GM12878 (cell line): ENCODE data around the gene CBFB. TPM values are rescaled to one million over a fixed set of nuclear protein-coding genes. Genes with fewer than 3 reads are reported as not detected.
A peak's percentile ranks its signal among the peaks of the same experiment; 100 is the strongest.

Experiments
- ATAC-seq: fragments of 200-7000 bp; cut with Tn5 transposase; 3 replicates; pipeline ENCODE4 v1.9.1; 2020; ENCODE audit warnings: mild to moderate bottlenecking, moderate library complexity
- Bru-seq: library from RNA; stranded (reverse); fragments of 400-500 nt; gene quantifications from one replicate; lab custom pipeline; 2021; lab: Mats Ljungman, UMichigan
- BruChase-seq, 2 experiments: library from RNA; stranded (reverse); fragments of 400-500 nt; gene quantifications; one replicate each; lab custom pipeline; 2021; lab: Mats Ljungman, UMichigan
- BruUV-seq: library from RNA; stranded (reverse); fragments of 400-500 nt; replicated peaks from 2 replicates; lab custom pipeline; 2021; lab: Mats Ljungman, UMichigan
- CTCF ChIA-PET: fragments of 300-600 bp; sonication (Branson Sonifier 250); formaldehyde crosslinking; extraction: SDS; loops from one replicate; lab custom pipeline; 2021; ENCODE audit warnings: inconsistent platforms; lab: Yijun Ruan, JAX
- POLR2A ChIA-PET: fragments of 350-600 bp; formaldehyde crosslinking; extraction: SDS; loops from one replicate; lab custom pipeline; 2021; ENCODE audit warnings: inconsistent platforms; lab: Charles Lee
- RAD21 ChIA-PET: fragments of 300-600 bp; sonication (Branson Sonifier 250); formaldehyde crosslinking; loops from one replicate; lab custom pipeline; 2023; ENCODE audit warnings: antibody characterized with exemption; ENCODE audit not compliant: unreplicated experiment; lab: Charles Lee
- SMC1A ChIA-PET: fragments of 300-600 bp; sonication (Branson Sonifier 250); formaldehyde crosslinking; loops from one replicate; lab custom pipeline; 2023; ENCODE audit not compliant: unreplicated experiment, uncharacterized antibody; lab: Charles Lee
- DNase-seq: peaks from one replicate; pipeline ENCODE4 v3.0.0-alpha.2; 2011; ENCODE audit warnings: low read depth, low spot score
- FAIRE-seq: peaks from 3 replicates; lab custom pipeline; 2011; peaks lifted over from hg19 to GRCh38; lab: Jason Lieb, UNC
- H2AFZ ChIP-seq: 2 replicates; pipeline ENCODE4 v1.6.0; 2011; ENCODE audit warnings: low read depth, low read length, control low read depth; ENCODE audit not compliant: control insufficient read depth
- H3K27ac ChIP-seq: 2 replicates; pipeline ENCODE4 v1.5.1; 2011; ENCODE audit warnings: control low read depth; ENCODE audit not compliant: control insufficient read depth, insufficient read depth
- H3K27me3 ChIP-seq, 2 experiments: replicated peaks in 1 of 2; 2 replicates each; pipeline versions ENCODE4 v1.6.0 to v1.6.1; 2011; ENCODE audit warnings: low read length in 1 of 2; ENCODE audit not compliant: control insufficient read depth in 2 of 2, insufficient read depth in 2 of 2
- H3K36me3 ChIP-seq, 2 experiments: 2 replicates each; pipeline ENCODE4 v1.5.1; 2011; ENCODE audit warnings: low read length in 1 of 2; ENCODE audit not compliant: control insufficient read depth in 2 of 2, insufficient read depth in 2 of 2
- H3K4me1 ChIP-seq: 2 replicates; pipeline ENCODE4 v1.6.1; 2011; ENCODE audit warnings: mild to moderate bottlenecking, low read length, moderate library complexity, mixed read lengths; ENCODE audit not compliant: control insufficient read depth, insufficient read depth
- H3K4me2 ChIP-seq: 2 replicates; pipeline ENCODE4 v1.6.0; 2011; ENCODE audit warnings: control low read depth; ENCODE audit not compliant: control insufficient read depth, insufficient read depth
- H3K4me3 ChIP-seq: fragments of 200-600 bp; sonication (generic); 2 replicates; pipeline ENCODE4 v1.5.1; 2016
- H3K79me2 ChIP-seq: 2 replicates; pipeline ENCODE4 v1.6.0; 2011; ENCODE audit warnings: low read length; ENCODE audit not compliant: control insufficient read depth, insufficient read depth
- H3K9ac ChIP-seq: 2 replicates; pipeline ENCODE4 v1.8.0; 2011; ENCODE audit warnings: low read length, control low read depth, mixed read lengths; ENCODE audit not compliant: control insufficient read depth, insufficient read depth
- H3K9me3 ChIP-seq: replicated peaks from 3 replicates; pipeline ENCODE4 v1.5.1; 2011; ENCODE audit warnings: mild to moderate bottlenecking, low read length; ENCODE audit not compliant: control insufficient read depth, insufficient read depth
- H4K20me1 ChIP-seq: 2 replicates; pipeline ENCODE4 v1.6.0; 2011; ENCODE audit not compliant: control insufficient read depth, insufficient read depth
- ATF3 ChIP-seq: IDR thresholded peaks from 2 replicates; pipeline ENCODE4 v1.6.1; 2011; ENCODE audit warnings: low read depth, mild to moderate bottlenecking, low read length, moderate library complexity, borderline replicate concordance; ENCODE audit errors: extremely low read depth
- ELK1 ChIP-seq: IDR thresholded peaks from 2 replicates; pipeline ENCODE4 v1.6.1; 2012; ENCODE audit warnings: low read depth, low read length, improper control_type of control experiment
- GATAD2B ChIP-seq: fragments of 450-650 bp; conservative IDR thresholded peaks from 2 replicates; pipeline ENCODE4 v1.6.1; 2017; ENCODE audit warnings: low read depth, mild to moderate bottlenecking, moderate library complexity
- NFIC ChIP-seq: IDR thresholded peaks from 2 replicates; pipeline ENCODE4 v1.6.1; 2012; ENCODE audit warnings: low read depth, mild to moderate bottlenecking, inconsistent platforms, low read length, moderate library complexity
- POLR2AphosphoS5 ChIP-seq: IDR thresholded peaks from 2 replicates; pipeline ENCODE4 v1.6.1; 2011; ENCODE audit warnings: mild to moderate bottlenecking, low read length, inconsistent platforms
- YY1 ChIP-seq: IDR thresholded peaks from 2 replicates; pipeline ENCODE4 v1.6.1; 2011; ENCODE audit warnings: low read depth, mild to moderate bottlenecking, low read length
- ZBTB11 ChIP-seq: fragments of 450-650 bp; formaldehyde crosslinking; IDR thresholded peaks from 2 replicates; pipeline ENCODE4 v1.5.0; 2022; ENCODE audit warnings: mild to moderate bottlenecking, missing genetic modification characterization
- ZBTB33 ChIP-seq: fragments of 450-650 bp; IDR thresholded peaks from 2 replicates; pipeline ENCODE4 v1.6.1; 2017; ENCODE audit warnings: mild to moderate bottlenecking
- WGBS: methylation state at CpG from one replicate; pipeline ENCODE4 v1.1.6; 2016; ENCODE audit warnings: low lambda C conversion rate; ENCODE audit not compliant: insufficient replicate concordance, insufficient coverage; ENCODE audit errors: missing lambda C conversion rate; 5-methylcytosine and 5-hydroxymethylcytosine counted together
- in situ Hi-C: fragments of 300-500 bp; cut with MboI; formaldehyde crosslinking; loops from 9 replicates; pipeline ENCODE4 v1.14.3; 2018; ENCODE audit warnings: mixed read lengths
- intact Hi-C: fragments of 100-400 bp; cut with micrococcal nuclease; formaldehyde crosslinking; loops from one replicate; pipeline ENCODE4 v1.14.2; 2022; ENCODE audit not compliant: unreplicated experiment
- long read RNA-seq, 2 experiments: library from polyadenylated mRNA; unstranded; transcript quantifications; one replicate each; pipeline ENCODE4 v2.0.0, GENCODE V29; 2019 to 2020
- polyA minus RNA-seq, 3 experiments: library from RNA; depleted of rRNA, polyadenylated mRNA; stranded (reverse); fragments of >200 nt; gene quantifications; 2 replicates each; pipeline ENCODE4 v1.2.3, GENCODE V29; 2011
- polyA plus RNA-seq, 11 experiments: library from polyadenylated mRNA; depleted of rRNA in 4 of 11; unstranded in 6 of 11; stranded (reverse) in 5 of 11; fragments of >200 nt; fragmentation: Nextera tagmentation in 4 of 11; fragmentation: Illumina TruSeq in 1 of 11; extraction: Ambion mirVana in 4 of 11; extraction: Trizol in 1 of 11; gene quantifications; 1 replicate in 1 of 11; 2 replicates in 10 of 11; pipeline versions ENCODE4 v1.2.1 to v1.2.3, GENCODE V29; 2011 to 2016; ENCODE audit warnings: inconsistent platforms in 2 of 11, missing spikeins in 2 of 11, low read depth in 1 of 11
- total RNA-seq, 4 experiments: library from RNA; depleted of rRNA in 3 of 4; stranded (reverse); fragments of >200 nt in 3 of 4; fragmentation: Illumina TruSeq in 1 of 4; extraction: Trizol in 1 of 4; gene quantifications; 2 replicates each; pipeline versions ENCODE4 v1.2.1 to v1.2.3, GENCODE V29; 2013 to 2021

CBFB gene
- total RNA-seq (2013; cell fraction: nucleolus; rRNA removed), result 58.4 and 64.5 TPM in 2 replicates
- 65.0 and 70.8 TPM in 2 replicates for total RNA-seq (2014; rRNA removed)
- total RNA-seq (2014; rRNA removed; fragmentation: Illumina TruSeq; extraction: Trizol), result 61.8 and 76.7 TPM in 2 replicates
- total RNA-seq (2021), result 83.4 and 83.8 TPM in 2 replicates
- 14.7 TPM for polyA plus RNA-seq (2011; ENCODE audit: low read depth)
- polyA plus RNA-seq (2011; rRNA removed), result 81.6 and 92.3 TPM in 2 replicates
- polyA plus RNA-seq (2011; cell fraction: cytosol; rRNA removed), result 26.2 and 32.0 TPM in 2 replicates
- polyA plus RNA-seq (2011; cell fraction: nucleus; rRNA removed), result 21.6 and 37.6 TPM in 2 replicates
- 30.0 and 34.5 TPM in 2 replicates for polyA plus RNA-seq (2012)
- 56.1 and 66.4 TPM in 2 replicates for polyA plus RNA-seq (2014; fragmentation: Illumina TruSeq; extraction: Trizol)
- polyA plus RNA-seq (2014; fragmentation: Nextera tagmentation; extraction: Ambion mirVana), result 10 to 100 TPM; 25.3 to 43.6 TPM
- polyA plus RNA-seq (2014; rRNA removed), result 43.0 and 52.1 TPM in 2 replicates
- polyA plus RNA-seq (2016; fragmentation: Nextera tagmentation; extraction: Ambion mirVana), result 10 to 100 TPM; 31.6 to 75.1 TPM
- 35.3 and 68.1 TPM in 2 replicates for polyA minus RNA-seq (2011; rRNA and poly(A)+ RNA removed)
- polyA minus RNA-seq (2011; cell fraction: cytosol; rRNA and poly(A)+ RNA removed), result 34.1 and 47.1 TPM in 2 replicates
- 13.9 and 25.5 TPM in 2 replicates for polyA minus RNA-seq (2011; cell fraction: nucleus; rRNA and poly(A)+ RNA removed)
- Bru-seq, nascent RNA, result percentile 86 among the genes with signal in this experiment
- BruChase-seq, experiment 1, labeled RNA remaining after a 6-hour chase, result percentile 92 among the genes with signal in this experiment
- percentile 90 among the genes with signal in this experiment for BruChase-seq, experiment 2, labeled RNA remaining after a 2-hour chase
- long read RNA-seq, experiment 1, transcript CBFB-202 (6 exons, 2,971 nt), result minor isoform, 5 of 27 reads
- long read RNA-seq, experiment 1, transcript CBFB-201 (6 exons, 3,136 nt), result major isoform, 9 of 27 reads
- long read RNA-seq, experiment 1, partial matches to known transcripts, result 0 of 27 reads
- long read RNA-seq, experiment 1, other reads (novel, unspliced or antisense), result 13 of 27 reads
- long read RNA-seq, experiment 2, transcript CBFB-201 (6 exons, 3,136 nt), result major isoform, 8 of 140 reads
- long read RNA-seq, experiment 2, transcript CBFB-202 (6 exons, 2,971 nt), result minor isoform, 7 of 140 reads
- long read RNA-seq, experiment 2, partial matches to known transcripts, result 108 of 140 reads
- long read RNA-seq, experiment 2, other reads (novel, unspliced or antisense), result 17 of 140 reads

- Histone ChIP-seq H3K9me3 (no peaks in the 10 kb centered on the region), H3K27me3 (no peaks in the 10 kb centered on the region), H3K27ac (peak within 1 kb of the TSS; percentile 99), H4K20me1 (no peaks in the 10 kb centered on the region), H3K36me3 (peaks cover 0 to 3% of the 10 kb centered on the region in 2 experiments; a peak in 1 of 4 replicates), H3K4me2 (peak within 1 kb of the TSS; percentile 94), H3K4me1 (peaks cover 13% of the 10 kb centered on the region), H2AFZ (peak within 1 kb of the TSS; percentile 97), H3K4me3 (peak within 1 kb of the TSS; percentile 72), H3K79me2 (peaks cover 50% of the 10 kb centered on the region), H3K9ac (peak within 1 kb of the TSS; percentile 99)
- no TSS peak for BruUV-seq
- FAIRE-seq, result no peak
- intact Hi-C loops (no loop called here), in situ Hi-C loops (loop anchor here (25.0 kb wide), 1 partner anchor 491 kb away; no protein-coding TSS in a partner anchor)
- POLR2A ChIA-PET, result interaction anchor here (0.6 to 2.7 kb wide), 17 partner anchors 10 to 1296 kb away, joined by 3 to 23 read pairs (median 4); partner anchors contain the start of genes FBXL8, FHOD1, NOL3 and TRADD
- RAD21 ChIA-PET, result interaction anchor here (0.8 to 1.8 kb wide), 11 partner anchors 10 to 142 kb away, joined by 3 to 13 read pairs (median 4); partner anchors contain the start of gene NOL3
- WGBS, result under 1% methylated on average over 31 of the region's 69 CpGs
- peak; percentile 75 for DNase-seq
- SMC1A ChIA-PET, result interaction anchor here (0.9 to 2.6 kb wide), 9 partner anchors 9 to 78 kb away, joined by 3 to 17 read pairs (median 5); no protein-coding TSS in a partner anchor
- CTCF ChIA-PET, result interaction anchor here (0.7 to 3.8 kb wide), 7 partner anchors 11 to 156 kb away, joined by 3 to 54 read pairs (median 8); no protein-coding TSS in a partner anchor
- peak; percentile 89 for ATAC-seq
- TF ChIP-seq NFIC, result no peak
- TF ChIP-seq YY1, result no peak
- TF ChIP-seq ELK1, result no peak
- TF ChIP-seq ATF3, result no peak
- peak; percentile 92 for TF ChIP-seq POLR2AphosphoS5
- no peak for TF ChIP-seq ZBTB33
- TF ChIP-seq ZBTB11, result no peak
- peak; percentile 63; the same call in 1 of the 2 replicates for TF ChIP-seq GATAD2B
Observed at GRCh38 chr16:67028696-67029253, at the start of gene CBFB. Gene CBFB (plus strand): TSS chr16:67029149. CDS start chr16:67029408, 259 bp downstream.
